Germinal center (tissue), 1 donor: ENCODE measurements around the gene CMIP.

Source experiments
- DNase-seq: peaks from one replicate; pipeline ENCODE4 v3.0.0; 2012; ENCODE audit warnings: mixed read lengths, low spot score

The CMIP gene

DNA sequence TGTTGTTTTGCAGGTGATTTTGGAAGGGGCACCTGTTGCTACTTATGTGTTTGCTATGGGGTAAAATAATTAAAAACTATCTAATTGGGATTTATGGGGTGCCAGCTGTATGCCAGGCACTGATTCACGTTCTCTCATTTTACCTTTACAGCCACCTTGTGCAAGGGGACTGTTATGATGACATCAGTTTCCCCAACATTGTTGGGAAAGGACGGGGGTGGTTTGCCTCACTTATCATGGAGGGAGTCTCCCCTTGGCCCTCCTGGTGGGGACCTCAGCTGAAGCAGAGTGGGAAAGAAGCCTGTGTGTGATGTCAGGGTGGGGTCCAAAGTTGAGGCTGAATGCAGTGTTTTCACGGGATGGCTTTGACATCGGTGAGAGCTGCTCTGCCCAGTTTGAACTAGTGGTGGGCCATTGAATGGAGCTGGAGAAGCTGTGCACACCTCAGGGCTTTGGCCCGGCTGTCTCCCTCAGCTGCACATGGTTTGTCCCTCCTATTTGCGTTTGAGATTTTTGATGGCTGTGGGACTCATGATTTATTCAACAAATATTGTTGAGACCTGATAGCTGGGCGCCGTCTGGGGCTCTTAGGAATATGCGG lies 36.1 kb downstream of the CMIP start:
- DNase-seq: peak; percentile 31

DNA sequence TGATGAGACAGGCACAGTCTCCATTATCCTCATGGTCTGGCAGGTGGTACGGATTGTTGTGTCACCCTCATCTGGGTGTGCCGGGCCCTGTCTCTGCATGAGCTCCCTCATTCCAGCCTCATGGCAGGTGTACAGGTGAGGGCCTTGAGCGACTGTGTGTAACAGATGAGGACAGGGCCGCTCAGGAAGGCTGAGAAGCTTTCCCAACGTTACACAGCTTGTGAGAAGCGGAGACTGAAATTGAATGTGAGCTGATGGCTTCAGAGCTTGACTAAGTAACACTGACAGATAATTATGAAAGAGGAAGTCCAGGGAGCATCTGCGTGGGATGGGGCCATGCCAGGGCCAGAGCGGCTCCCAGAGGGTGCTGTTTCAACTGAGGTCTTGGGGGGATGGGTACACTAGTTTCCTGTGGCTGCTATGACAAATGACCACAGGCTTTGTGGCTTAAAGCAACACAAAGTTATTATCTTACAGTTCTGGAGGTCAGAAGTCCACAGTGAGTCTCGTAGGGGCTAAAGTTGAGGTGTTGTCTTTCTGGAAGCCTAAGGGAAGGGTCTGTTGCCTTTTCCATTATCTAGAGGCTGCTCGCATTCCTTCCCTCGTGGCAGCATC lies 36.7 kb downstream of the CMIP start:
- peak; percentile 85 for DNase-seq

DNA sequence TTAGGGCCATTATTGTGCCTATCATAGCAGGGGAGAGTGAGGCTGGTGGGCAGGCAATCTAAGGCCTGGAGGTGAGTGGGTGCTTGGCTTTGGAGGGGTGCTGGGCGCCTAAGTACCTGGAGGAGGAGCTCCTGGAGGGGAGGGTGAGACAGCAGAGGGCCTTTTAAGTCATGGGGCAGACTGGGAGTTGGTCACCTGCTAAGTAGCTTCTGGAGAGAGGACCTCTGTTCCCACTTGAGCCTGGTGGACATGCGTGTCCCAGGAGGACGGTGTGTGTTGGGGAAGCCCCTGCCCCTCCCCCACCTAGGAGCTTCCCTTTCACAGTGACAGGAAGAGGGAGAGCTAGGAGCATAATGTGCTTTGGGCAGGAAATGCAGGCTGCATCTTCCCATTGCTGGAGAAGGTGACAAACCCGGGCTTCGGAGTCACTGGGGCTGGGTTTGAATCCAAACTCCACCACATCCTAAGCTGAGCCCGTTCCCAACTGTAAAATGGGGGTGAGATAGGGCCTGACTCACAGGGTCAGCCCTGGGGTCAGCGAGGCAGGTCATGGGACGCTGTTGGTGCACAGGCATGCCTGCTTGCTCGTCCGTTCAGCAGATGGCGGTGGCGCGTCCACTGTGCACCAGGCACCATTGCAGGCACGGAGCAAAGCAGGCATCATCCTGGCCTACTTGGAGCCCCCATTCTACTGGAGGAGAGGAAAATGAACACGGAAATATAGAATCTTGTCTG lies 37.9 kb downstream of the CMIP start:
- no peak for DNase-seq

DNA sequence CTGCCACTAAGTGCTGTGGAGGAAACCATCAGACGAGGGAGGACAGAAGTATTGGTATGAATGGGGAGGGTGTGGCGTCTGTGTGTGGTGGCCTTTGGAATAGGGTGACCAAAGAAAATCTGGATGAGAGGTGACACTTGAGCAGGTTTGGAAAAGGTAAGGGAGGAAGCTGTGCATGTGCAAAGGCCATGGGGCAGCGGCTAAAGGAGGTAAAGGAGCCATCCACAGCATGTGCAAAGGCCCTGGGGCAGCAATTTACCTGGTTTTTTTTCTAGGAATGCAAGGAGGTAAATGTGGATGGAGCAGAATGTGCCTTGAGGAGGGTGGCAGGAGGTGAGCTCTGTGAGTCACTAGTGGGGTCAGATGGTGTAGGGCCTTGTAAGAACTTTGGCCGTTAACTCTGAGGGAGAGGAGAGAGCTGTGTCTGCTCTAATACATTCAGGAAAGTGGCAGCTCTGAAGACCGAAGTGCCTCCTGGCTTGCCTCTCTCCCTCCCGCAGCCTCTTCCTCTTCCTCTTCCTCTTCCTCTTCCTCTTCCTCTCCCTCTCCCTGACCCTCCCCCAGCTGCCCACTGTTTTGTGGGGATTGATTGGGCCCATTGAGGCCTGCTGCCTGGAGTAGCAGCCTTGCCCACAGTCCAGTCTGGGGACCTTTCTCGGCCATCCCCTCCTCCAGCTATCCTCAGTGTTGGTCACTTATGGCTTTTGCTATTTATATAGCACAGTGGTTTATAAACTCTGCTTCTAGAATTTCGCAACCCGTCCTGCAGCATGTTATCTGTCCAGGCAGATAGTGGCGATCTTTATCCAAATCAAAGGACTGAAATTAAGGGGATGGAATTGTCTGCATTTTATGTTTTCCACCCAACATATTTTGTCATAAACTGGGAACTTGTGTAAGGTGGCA lies 38.7 kb downstream of the CMIP start:
- no peak for DNase-seq

DNA sequence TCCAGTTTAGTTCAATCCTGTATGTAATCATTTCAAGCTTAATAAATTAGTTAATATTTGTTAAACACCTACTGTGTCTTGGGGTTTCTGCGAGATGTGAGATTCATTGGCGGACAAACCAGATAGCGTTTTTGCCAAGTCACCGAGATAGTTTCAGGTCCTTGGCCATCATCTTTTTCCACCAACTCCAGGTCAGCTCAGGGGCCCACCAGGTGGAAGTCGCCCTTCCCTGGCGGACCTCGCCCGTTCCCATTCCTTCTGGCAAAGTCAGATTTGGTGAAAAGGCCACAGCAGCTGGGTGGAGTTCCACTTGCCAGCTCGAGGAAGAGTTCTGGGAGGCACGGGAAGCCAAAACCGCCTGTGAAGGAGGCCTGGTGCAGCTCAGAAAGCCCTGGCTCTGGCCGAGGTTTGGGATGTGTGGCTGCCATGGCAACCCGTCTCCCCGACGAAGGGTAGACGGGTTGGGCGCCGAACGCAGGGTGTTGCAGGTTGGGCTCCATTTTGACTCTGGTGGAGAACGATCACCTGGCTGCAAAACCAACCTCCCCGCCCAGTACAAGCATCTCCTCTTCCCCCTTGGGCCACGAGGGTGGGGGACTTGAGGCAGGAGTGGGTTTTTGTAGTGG lies 39.5 kb downstream of the CMIP start:
- no peak for DNase-seq

DNA sequence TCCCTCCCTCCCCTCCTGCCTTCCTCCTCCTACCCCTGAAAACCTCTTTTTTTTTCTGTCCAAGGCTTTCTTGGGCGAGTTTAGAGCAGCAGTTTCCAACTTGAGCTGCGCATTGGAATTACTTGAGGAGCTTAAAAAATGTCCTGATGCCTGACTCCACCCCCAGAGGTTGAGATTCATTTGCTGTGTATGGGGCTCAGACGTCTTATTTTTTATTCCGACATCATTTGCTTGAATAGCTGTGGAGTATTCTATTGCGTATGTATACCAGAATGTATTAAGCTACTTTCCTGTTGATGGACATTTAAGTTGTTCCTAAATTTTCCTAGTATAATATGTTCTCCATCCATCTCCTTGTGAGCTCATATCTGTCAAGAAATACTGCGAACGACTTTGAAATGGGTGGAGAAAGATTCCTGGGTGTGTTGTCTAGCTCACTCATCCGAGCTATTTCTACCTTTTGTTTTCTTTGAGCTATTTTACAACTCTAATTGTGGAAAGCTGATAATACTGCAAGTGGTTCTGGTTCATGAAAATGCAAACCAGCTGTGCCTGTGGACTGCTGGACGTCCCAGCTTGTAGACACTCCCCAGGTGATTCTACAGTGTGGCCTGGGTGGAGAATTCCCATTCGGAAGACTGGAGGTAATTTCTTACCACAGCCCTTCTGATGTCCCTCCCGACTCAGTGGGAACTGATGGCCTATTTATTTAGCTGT lies 40.5 kb downstream of the CMIP start:
- DNase-seq: no peak

DNA sequence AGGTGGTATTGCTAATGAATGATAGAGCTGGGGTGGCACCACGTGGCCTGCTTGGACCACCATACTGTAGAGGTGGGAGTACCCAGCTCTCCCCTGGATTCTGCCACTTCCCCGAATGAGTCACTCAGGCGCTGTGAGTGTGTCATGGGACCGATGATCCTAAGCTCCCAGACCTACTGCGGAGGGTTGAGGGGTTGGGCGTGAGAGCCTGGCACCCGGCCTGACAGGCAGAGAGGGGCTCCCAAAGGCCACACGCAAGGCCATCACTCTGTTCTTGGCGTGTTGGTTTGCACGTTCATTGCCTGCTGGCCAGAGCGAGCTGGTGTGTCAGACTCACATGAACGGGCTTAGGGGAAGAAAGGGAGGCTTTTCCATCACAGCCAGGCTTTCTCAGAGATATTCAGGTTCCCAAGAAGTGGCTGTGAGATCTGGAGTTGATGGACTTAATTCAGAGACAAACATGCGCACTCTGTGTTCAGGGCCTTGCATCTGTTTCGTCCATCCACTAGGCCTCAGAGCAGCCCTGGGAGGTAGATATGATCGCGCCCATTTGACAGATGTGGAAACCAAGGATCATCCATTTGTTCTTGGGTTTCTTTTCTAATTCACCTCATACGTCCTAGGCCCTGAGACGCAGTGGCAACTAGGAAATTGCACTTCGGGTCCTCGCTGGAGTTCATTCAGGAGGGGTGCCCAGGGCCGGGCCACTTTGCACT lies 41.4 kb downstream of the CMIP start:
- DNase-seq: no peak

DNA sequence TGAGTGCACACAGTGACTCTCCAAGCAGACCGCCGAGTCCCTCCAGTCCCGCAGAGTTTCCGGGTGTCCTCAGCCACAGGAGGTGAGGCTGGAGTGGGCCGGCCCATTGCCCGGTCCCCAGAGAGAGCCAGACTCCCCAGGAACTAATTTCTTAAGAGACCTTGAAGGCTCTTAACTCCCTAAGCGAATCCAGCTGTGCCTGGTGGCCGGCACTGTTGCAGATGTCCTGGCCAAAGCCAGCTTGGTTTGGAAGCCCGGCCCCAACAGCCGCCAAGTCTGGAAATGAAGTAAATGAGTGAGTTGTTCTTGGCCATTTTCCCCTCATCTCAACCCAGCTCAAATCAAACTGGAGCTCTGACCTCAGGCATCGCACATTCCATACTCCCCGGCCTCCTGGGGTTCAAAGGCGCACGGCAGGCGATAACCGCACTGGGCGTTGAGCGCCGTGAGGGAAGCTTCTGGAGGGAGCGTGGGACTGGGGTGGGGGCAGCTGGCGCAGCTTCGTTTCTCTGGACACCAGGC lies 42.0 kb downstream of the CMIP start:
- DNase-seq: no peak

DNA sequence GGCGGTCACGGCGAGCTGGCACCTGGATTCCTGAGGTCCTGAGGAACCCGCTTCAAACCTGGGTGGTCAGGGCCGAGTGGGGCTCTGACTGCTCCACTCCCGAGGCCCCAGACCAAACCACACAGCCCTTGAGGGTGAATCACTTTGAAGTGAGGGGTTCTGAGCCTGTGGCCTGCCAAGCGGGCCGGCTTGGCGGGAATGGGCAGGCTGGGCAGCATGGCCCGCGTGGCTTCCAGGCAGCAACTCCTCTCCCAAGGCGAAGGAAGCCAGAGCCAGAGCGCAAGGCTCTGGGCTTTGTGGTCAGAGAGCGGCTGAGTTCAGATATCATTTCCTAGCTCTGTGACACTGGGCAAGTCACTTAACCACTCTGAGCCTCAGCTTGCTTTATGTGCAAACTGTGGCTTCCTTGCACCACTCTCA lies 42.7 kb downstream of the CMIP start:
- no peak for DNase-seq

DNA sequence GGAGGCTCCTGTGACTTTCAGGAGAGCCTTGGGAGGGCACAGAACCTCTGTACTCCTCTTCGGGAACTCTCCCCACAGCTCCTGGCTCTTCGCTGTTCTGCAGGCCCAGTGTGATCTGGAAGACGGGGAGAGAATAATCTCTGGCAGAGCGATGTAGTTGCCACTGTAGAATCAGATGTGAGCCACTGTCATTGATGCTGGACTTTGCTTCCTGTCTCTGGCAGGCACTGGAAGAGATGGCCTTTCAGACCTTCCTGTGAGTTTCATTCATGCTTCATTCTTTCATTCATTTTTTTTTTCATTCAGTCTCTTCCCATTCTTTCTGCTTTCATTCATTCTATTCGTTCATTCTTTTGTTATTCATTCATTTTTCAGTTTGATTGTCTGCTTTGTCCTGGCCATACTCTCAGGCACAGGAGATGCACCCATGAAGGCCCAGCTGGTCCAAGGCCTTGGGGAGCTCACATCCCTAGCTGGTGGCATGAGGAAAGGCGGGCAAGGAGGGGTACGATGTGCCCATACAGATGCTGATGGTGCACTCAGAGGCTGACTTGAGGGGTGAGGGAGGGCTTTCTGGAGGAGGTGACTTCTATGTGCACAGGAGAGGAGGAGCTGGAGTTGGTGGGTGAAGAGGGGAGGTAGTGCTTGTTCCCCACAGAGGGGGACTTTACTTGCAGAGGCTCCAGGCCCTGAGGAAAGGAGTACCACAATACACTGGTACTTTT lies 44.2 kb downstream of the CMIP start:
- DNase-seq: no peak

DNA sequence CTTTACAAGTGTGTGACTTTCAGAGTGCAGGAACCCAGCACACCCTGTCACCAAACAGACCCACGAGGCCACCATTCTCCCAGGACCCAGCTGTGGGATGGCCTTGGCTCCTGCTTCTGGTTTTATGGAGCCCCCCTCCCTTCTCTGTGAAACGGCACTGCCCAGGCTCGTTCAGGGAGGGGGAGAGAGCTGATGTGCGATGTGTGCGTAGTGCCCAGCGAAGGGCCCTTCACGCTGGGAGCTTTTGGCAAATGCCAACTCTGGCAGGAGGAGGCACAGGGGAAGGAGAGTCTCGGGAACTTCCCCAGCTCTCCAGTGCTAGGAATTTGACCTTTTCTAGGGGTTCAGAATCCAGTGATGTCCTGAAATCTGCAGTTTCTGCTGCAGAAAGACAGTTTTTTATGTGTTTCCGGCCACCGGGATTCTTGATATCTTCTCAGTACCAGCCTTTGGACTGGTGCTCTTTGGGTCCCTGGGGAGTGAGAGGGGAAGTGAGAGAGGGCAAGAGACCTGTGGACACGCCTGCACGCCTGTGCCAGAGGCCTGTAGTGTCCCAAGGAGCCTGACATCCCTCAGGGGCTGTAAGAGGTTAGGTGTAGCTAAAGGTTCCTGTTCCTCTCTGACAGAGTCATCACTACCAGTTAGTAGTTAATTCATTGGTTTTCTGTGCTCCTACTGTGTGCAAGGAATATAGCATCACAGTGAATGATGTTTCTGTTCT lies 45.1 kb downstream of the CMIP start:
- peak; percentile 21 for DNase-seq

DNA sequence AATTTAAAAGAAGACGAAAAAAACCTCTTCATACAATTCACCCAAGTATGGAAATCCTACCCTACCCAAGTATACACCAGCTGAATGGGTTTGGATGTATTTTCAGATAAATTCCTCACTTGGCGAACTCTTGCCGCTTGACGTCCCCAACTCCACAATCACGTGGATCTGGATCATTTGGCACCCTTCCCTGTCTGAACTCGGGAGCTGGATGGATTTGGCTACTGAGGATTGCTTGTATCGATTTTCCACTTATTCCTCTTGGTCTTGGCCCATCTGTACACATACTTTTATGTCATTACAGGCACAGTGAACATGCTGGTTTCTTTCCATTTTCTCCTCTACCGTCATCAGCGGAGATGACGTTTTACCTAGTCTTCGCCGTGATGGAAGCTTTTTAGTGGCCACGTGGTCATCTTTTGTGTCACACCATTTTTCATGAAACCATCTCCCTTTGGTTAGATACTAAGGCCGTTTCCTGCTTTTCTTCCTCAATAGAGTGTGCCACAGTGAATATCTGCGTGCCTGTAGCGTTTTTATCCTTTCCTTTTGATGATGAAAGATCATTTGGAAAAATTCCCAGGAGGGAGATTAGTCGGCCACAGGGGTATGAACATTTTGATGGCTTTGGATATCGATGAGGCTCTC lies 47.1 kb downstream of the CMIP start:
- no peak for DNase-seq

DNA sequence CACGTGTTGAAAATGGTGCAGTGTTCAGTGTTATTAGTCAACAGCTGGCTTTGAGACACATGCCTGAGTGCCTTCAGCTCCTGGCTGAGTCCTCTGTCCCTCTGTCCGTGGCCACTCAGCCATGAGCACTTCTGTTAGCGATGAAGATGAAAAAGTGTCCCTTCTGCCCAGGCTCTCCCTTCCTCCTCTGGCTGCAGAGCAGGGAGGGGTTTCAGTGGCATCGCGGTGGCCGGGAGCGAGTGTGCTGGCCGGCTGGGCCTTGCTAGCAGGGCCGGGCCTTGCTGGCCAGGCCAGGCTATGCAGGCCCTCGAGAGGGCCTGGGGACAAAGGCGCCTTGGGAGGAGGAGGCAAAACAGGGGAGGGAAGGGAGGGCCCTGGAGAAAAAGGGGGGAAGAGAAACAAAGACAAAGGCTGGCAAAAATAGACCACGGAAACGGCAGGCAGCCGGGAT lies 47.7 kb downstream of the CMIP start:
- no peak for DNase-seq

DNA sequence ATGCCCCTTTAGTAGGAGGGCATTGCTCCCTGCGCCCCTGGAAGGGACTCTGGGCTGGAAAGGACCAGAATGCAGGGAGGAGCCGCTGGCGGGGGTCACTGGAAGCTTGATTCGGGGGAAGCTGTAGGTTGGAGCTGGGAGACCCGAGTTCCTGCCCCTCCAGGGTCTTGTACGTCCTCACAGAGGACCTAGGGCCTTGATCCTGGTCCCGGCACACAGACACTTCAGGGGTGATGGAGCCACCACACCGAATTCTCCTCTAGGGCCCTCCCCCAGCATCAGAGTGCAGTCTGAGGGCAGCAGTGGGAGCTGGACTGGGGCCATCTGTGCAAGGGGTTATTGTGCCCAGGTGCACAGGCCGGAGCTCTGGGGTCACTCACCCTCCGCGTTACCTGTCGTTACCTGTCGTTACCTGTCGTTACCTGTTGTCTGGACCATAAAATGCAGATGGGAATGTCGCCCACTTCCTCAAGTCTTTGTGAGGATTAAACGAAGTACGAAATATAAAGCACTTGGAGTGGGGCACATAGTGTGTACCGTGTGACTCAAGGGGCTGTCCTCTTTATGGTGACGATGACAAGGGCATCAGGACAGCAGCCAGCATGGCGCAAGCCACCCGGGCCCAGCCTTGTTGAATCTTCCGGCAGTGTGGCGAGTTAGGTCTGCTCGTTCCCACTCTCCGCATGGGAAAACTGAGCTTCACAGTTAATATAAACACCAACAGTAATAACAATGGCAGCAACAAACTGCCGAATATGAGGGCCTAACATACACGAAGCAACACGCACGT lies 48.6 kb downstream of the CMIP start:
- no peak for DNase-seq

DNA sequence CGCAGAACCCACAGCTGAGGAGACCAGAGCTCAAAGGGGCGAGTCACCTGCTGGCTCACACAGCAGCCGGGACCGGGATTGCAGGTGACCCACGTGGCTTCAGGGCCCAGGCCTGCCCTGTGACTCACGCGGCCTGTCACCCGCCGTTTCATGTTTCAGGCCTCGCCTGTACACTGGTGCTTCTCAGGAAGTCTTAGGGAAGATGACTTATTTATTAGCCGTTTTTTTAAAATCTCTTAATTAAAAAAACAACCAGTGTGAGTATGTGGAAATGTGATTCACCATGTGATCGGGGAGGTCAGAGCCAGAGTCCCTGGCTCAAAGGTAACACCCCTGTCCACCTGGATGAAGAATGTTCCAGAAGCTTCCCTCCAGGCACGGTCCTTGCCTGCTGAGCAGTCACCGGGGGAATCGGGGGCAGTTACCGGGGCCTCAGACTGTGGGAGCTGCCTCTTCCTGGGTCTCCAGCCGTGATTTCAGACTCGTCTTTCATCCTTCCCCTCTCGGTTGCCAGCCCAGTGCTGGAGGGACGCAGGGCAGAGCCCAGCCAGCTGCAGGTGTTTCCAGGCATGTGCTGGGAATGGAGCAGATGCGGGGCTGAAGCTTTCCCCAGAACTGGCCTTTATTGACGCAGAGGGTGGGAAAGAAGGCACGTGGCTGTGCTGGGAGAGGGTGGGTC lies 49.3 kb downstream of the CMIP start:
- DNase-seq: no peak

DNA sequence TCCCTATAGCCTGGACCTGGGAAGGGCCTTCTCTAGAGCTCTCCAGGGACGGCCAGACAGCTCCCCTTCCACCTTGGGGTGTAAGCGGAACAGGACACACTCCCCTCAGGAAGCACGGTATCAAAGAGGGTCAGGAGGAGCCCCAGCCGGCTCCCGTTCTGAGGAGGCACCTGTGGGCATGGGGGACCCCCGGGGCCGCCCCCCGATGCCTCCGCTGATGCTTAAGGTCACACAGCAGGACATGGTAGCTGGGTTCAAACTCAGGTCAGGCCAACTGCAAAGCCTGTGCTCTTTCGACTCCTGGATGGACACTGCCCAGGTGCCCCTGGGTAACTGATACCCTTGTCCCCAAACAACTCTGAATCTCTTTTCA lies 49.8 kb downstream of the CMIP start:
- DNase-seq: no peak

DNA sequence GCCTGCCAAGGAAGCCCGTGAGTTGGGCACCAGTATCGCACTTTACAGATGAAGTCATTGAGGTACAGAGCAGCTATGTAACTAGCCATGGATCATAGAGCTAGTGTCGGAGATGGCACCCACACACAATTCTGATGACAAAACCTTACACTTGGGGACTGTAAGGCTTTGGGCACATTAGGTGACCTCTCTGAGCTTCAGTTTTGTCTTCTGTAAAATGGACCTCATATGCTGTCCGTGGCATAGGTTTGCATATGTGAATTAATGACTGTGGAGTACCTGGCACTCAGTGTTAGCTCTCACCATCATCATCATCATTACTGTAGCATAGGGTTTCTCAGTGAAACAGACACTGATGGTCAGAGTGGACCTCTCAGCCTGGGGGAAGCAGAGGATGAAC lies 50.3 kb downstream of the CMIP start:
- no peak for DNase-seq
